Measurements from ENCODE around the gene SLC16A13.
"Not testable (repeated sequence)": the region's sequence is repeated elsewhere in the genome, so short reads cannot be mapped to it uniquely, and the experiment has no call there.

The SLC16A13 gene

DNA sequence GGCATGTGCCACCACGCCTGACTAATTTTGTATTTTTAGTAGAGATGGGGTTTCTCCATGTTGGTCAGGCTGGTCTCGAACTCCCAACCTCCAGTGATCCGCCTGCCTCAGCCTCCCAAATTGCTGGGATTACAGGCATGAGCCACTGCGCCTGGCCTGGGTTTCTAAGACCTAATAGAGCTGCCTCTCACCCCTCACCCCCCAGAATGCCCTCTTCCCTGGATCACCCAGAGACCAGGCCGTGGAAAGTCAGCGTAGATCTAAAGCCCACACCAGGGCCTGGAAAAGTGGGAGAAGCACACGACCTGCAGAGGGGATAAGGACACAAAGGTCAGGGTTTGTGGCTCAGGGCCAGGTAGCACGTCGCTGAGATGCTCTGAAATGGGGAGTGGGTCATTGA lies 14.8 kb downstream of the SLC16A13 start:
- not testable (repeated sequence) for H3K9me3 ChIP-seq (ENCODE audit: control insufficient read depth, insufficient read depth, low read length); H3K9ac ChIP-seq (ENCODE audit: low read depth, low read length); H3K36me3 ChIP-seq (ENCODE audit: insufficient read depth, low read length); H3K4me1 ChIP-seq (ENCODE audit: insufficient read depth, low read length)

DNA sequence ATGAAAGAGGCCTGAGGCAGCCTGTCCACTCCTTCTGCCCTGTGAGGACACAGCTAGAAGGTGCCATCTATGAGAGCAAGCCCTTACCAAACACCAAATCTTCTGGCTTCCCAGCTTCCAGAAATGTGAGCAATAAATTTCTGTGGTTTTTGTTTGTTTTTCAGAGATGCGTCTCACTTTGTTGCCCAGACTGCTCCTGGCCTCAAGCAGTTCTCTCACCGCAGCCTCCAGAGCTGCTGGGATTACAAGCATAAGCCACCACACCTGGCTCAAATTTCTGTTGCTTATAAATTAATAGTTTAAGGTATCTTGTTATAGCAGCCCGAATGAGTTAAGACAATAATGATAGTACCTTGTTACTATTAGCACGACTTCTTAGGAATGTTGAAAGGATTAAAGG lies 20.6 kb downstream of the SLC16A13 start:
- Histone ChIP-seq H3K9ac (ENCODE audit: low read depth, low read length) (no peak overlapping the region), H3K9me3 (ENCODE audit: control insufficient read depth, insufficient read depth, low read length) (no peaks in the 10 kb centered on the region)

DNA sequence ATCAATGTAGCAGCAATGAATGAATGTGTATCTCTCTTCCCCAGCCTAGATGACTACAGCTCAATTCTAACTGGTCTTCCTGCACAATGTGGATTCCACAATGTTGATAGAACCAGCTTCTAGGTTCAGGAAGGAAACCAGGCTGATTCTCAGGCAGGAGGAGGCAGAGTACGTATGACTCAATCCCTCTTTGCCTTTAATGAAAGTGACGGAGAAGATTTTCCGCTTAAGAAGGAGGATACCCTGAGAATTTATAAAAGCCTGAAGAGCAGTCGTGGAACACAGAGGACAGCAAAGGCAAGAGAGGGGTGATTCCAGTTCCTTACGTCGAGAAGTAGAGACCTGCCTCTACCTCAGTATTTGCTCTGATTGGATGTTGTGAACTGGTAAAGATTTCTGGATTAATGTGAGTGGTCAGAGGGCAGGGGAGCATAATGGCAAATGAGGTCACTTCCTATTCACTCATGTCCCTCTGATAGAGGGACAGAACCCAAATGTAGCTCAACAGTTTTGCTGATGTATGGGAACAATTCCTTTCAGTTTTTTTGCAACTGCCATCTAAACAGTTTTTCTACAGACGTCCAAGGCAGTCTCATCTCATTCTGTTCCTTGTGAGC lies 23.1 kb downstream of the SLC16A13 start:
- Histone ChIP-seq H3K9ac (ENCODE audit: low read depth, low read length) (no peak overlapping the region), H3K9me3 (ENCODE audit: control insufficient read depth, insufficient read depth, low read length) (no peaks in the 10 kb centered on the region), H3K4me1 (ENCODE audit: insufficient read depth, low read length) (no peaks in the 10 kb centered on the region), H3K36me3 (ENCODE audit: insufficient read depth, low read length) (no peaks in the 10 kb centered on the region)

More for the DNA sequence above, 20.6 kb downstream of the SLC16A13 start:
- Histone ChIP-seq H3K4me1 (ENCODE audit: insufficient read depth, low read length) (no peaks in the 10 kb centered on the region), H3K36me3 (ENCODE audit: insufficient read depth, low read length) (no peaks in the 10 kb centered on the region)

DNA sequence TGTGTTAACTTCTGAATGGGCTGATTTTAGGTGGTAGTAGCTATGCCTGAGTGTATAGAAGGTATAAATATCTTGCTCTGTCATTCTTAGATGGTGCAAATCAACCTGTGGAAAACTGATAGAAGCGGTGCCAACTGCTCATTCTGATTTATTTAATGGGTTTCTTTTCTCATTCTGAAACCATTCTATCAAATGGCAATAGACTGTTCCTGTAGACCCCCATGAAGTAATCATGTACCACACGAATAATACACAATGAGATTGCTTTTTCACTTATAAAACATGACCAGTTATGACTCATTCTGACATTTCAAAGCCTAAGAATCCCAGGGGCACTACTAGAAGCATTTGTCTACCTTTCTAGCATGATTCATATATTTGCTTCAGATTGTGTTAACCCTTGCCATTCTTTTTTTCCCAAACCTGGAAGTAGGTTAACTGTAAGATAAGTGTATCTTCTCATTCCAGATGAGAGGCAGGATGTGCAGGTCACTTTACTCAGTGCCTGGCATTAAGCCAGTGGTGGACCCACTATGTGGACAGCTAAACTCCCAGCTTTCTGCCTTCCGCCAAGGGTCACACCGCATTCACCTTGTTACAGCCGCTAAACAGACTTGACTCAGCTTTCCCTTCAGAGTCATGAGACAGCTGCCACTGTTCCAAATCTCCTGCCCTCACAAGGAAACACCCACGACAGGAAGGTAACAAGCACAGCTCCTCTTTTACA lies 24.5 kb downstream of the SLC16A13 start:
- Histone ChIP-seq H3K9ac (ENCODE audit: low read depth, low read length) (no peak overlapping the region), H3K4me1 (ENCODE audit: insufficient read depth, low read length) (no peaks in the 10 kb centered on the region), H3K9me3 (ENCODE audit: control insufficient read depth, insufficient read depth, low read length) (no peaks in the 10 kb centered on the region), H3K36me3 (ENCODE audit: insufficient read depth, low read length) (no peaks in the 10 kb centered on the region)

DNA sequence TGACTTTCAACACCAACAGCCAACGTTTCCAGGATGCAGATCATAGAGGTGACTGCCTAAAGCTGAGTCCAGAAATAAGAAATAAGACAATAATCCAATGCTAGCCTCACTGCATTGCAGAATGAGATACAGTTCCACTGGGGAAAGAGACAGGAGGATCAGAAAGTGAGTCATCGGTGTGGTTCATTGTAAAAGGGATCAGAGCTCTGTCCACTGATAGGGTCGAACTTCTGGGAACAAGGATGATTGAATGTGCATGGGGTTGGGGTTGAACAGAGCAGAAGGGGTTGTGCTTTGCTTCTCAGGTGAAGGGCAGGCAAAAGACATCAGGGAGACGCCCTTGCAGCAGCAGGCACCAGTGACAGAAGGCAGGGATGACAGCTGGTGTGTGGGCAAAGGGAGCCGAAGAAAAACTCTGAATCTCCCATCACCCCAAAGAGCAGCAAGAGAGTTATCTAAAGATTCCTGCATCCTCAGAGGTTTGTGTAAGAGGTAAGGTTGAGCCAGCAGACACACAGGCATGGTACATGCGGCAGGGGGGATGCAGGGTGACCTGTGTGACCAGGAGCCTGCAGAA lies 27.8 kb downstream of the SLC16A13 start:
- peaks cover 8% of the 10 kb centered on the region; the same call in 1 of the 2 replicates for H3K9me3 ChIP-seq (ENCODE audit: control insufficient read depth, insufficient read depth, low read length)
- no peak overlapping the region for H3K9ac ChIP-seq (ENCODE audit: low read depth, low read length)
- no peaks in the 10 kb centered on the region for H3K36me3 ChIP-seq (ENCODE audit: insufficient read depth, low read length)
- no peaks in the 10 kb centered on the region for H3K4me1 ChIP-seq (ENCODE audit: insufficient read depth, low read length)

DNA sequence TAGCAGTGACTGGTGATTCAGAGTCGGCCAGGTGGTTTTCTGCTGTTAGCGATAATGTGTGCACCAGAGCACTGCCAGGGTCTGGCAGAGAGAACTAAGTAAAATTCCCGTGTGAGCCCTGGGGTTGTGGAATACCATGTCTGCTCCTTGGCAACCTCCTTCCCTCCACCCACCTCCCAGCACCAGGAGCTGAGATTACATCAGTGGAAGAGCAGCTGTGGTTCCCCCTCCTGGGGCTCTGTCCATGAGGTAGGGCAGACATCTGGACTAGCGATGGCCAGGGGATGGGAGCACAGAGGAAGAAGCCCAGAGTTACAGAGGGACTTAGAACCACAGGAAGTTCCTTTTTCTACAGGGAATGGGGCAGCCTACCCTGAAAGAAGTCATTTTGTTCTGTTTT lies 28.4 kb downstream of the SLC16A13 start:
- Histone ChIP-seq H3K36me3 (ENCODE audit: insufficient read depth, low read length) (no peaks in the 10 kb centered on the region), H3K4me1 (ENCODE audit: insufficient read depth, low read length) (no peaks in the 10 kb centered on the region)

DNA sequence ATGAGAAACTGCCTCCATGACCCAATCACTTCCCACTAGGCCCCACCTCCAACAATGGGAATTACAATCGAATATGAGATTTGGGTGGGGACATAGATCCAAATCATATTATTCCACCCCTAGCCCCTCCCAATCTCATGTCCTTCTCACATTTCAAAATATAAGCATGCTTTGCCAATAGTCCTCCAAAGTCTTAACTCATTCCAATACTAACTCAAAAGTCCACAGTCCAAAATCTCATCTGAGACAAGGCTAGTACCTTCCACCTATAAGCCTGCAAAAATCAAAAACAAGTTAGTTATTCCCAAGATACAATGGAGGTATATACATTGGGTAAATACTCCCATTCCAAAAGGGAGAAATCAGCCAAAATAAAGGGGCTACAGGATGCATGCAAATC lies 31.4 kb downstream of the SLC16A13 start:
- Histone ChIP-seq H3K9ac (ENCODE audit: low read depth, low read length) (no peak overlapping the region), H3K4me1 (ENCODE audit: insufficient read depth, low read length) (no peaks in the 10 kb centered on the region)

More for the DNA sequence above, 28.4 kb downstream of the SLC16A13 start:
- Histone ChIP-seq H3K9me3 (ENCODE audit: control insufficient read depth, insufficient read depth, low read length) (peaks cover 8% of the 10 kb centered on the region; the same call in 1 of the 2 replicates), H3K9ac (ENCODE audit: low read depth, low read length) (no peak overlapping the region)

DNA sequence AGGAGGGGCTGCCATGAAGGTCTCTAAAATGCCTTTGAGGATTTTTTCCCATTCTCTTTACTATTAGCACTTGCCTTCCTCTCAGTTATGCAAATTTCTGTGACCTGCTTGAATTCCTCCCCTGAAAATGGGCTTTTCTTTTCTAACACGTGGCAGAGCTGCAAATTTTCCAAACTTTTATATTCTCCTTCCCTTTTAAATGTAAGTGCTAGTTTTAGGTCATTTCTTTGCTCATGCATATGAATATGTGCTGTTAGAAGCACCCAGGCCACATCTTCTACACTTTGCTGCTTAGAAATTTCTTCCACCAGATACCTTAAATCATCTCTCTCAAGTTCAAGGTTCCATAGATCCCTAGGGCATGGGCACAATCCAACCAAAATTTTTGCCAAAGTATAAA lies 32.5 kb downstream of the SLC16A13 start:
- H3K9me3 ChIP-seq (ENCODE audit: control insufficient read depth, insufficient read depth, low read length), result peaks cover 8% of the 10 kb centered on the region; the same call in 1 of the 2 replicates
- no peak overlapping the region for H3K9ac ChIP-seq (ENCODE audit: low read depth, low read length)
- no peaks in the 10 kb centered on the region for H3K36me3 ChIP-seq (ENCODE audit: insufficient read depth, low read length)
- H3K4me1 ChIP-seq (ENCODE audit: insufficient read depth, low read length), result no peaks in the 10 kb centered on the region

More for the DNA sequence above, 31.4 kb downstream of the SLC16A13 start:
- no peaks in the 10 kb centered on the region for H3K36me3 ChIP-seq (ENCODE audit: insufficient read depth, low read length)
- H3K9me3 ChIP-seq (ENCODE audit: control insufficient read depth, insufficient read depth, low read length), result peaks cover 8% of the 10 kb centered on the region; the same call in 1 of the 2 replicates

DNA sequence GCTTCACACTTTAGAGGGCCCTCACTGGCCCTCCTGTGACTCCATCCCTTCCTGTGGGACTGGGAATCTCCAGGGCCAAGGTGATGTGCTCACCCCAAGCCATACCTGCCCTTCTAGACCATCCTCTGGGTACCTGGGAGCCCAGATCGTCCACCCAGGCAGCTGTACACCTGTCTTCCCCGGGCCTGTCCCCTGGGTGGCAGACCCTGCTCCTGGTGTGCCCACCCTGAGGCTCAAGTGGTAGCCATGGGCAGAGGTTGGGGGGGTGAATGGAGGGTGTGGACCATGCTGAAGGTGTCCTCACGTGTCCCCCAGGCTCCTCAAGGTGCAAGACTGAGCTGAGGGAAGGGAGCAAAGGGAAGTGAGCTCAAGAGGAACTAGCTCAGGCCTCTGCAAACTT lies 34.9 kb downstream of the SLC16A13 start:
- no peak overlapping the region for H3K9ac ChIP-seq (ENCODE audit: low read depth, low read length)

DNA sequence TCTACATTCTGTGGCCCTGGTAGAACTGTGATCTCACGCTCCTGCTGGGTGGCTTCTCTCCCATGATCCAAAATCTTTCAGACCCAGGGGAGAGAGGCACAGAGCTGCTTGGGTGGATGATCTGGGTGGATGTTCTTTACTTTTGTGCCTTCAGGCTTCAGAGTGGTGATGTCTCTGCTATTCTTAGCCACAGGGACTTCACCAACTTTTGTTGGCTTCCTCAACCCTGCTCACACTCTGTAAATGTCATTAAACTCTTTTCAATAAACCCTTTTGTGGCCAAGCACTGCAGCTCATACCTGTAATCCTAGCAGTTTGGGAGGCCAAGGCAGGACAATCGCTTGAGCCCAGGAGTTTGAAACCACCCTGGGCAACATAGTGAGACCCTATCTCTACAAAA lies 36.6 kb downstream of the SLC16A13 start:
- H3K36me3 ChIP-seq (ENCODE audit: insufficient read depth, low read length), result no peaks in the 10 kb centered on the region
- no peaks in the 10 kb centered on the region for H3K4me1 ChIP-seq (ENCODE audit: insufficient read depth, low read length)
- H3K9ac ChIP-seq (ENCODE audit: low read depth, low read length), result no peak overlapping the region
- H3K9me3 ChIP-seq (ENCODE audit: control insufficient read depth, insufficient read depth, low read length), result peaks cover 8% of the 10 kb centered on the region; the same call in 1 of the 2 replicates

More for the DNA sequence above, 34.9 kb downstream of the SLC16A13 start:
- no peaks in the 10 kb centered on the region for H3K36me3 ChIP-seq (ENCODE audit: insufficient read depth, low read length)
- H3K9me3 ChIP-seq (ENCODE audit: control insufficient read depth, insufficient read depth, low read length), result peaks cover 8% of the 10 kb centered on the region; the same call in 1 of the 2 replicates
- H3K4me1 ChIP-seq (ENCODE audit: insufficient read depth, low read length), result no peaks in the 10 kb centered on the region

DNA sequence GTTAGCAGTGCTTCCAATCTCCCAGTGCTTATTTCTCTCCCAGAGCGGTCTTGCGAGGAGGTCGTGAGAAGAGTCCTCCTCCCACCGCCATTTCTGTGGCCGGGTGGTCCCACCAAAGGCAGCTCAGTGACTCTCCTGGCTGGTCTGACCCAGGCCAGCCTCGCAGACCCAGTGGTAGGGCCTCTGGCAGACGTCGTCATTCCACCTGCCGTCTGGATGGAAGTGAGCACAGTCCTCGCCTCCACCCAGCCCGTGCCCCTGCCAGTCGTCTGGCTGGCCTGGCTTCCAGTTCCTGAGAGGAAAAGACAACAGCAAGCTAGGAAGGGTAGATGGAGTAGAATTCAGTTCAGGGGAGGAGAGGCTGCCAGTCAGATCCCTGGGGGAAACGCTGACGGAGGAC lies 39.1 kb downstream of the SLC16A13 start:
- H3K4me1 ChIP-seq (ENCODE audit: insufficient read depth, low read length), result no peaks in the 10 kb centered on the region
- no peaks in the 10 kb centered on the region for H3K36me3 ChIP-seq (ENCODE audit: insufficient read depth, low read length)
- H3K9ac ChIP-seq (ENCODE audit: low read depth, low read length), result no peak overlapping the region
- H3K9me3 ChIP-seq (ENCODE audit: control insufficient read depth, insufficient read depth, low read length), result no peaks in the 10 kb centered on the region

DNA sequence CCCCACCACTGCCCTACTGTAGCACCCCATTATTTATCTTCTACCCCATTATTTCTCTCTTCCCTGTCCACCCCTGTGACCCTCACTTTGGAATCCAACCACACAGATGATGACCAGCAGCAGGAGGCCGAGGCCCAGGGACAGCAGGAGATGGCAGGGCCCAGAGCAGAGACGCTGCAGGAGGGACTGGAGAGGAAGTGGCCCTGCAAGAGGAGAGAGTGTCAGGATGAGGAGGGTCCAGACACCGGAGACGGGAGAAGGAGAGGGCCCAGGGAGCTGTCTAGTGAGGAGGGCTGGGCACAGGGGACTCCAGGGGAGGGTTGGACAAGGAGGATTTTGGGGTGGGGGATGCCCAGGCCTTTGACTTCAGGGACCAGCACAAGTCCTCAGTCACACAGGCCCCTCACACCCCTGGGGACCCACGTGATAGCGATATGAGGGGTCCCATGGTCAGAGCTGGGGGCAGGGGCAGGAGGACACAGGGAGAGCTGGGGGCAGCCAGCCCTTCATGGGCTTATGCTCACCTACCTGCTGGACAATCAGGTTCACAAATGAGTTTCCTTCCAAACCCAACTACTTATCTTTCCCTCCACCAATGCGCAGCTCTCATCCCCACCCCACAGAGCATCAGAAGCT lies 42.2 kb downstream of the SLC16A13 start:
- H3K4me1 ChIP-seq (ENCODE audit: insufficient read depth, low read length), result no peaks in the 10 kb centered on the region
- no peaks in the 10 kb centered on the region for H3K36me3 ChIP-seq (ENCODE audit: insufficient read depth, low read length)

DNA sequence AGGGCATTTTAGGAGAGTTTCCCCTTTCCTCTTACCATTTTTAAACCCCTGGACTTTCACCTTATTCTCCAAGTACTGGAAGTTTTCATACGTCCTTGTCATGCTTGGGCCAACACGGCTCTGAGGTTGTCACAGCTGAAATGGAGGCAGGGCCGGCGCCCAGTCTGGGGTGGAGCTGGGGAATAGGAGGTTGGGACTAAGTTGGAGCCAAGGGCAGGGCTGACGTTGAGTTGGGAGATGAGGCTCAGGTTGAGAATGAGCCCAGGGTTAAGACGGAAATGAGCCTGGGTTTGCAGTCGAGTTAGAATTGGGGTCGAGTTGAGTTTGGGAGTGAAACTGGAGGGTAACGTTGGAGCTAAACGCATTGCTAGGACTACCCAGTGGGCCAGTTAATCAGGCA lies 42.9 kb downstream of the SLC16A13 start:
- H3K9me3 ChIP-seq (ENCODE audit: control insufficient read depth, insufficient read depth, low read length), result no peaks in the 10 kb centered on the region
- H3K36me3 ChIP-seq (ENCODE audit: insufficient read depth, low read length), result no peaks in the 10 kb centered on the region
- no peaks in the 10 kb centered on the region for H3K4me1 ChIP-seq (ENCODE audit: insufficient read depth, low read length)
- no peak overlapping the region for H3K9ac ChIP-seq (ENCODE audit: low read depth, low read length)

More for the DNA sequence above, 42.2 kb downstream of the SLC16A13 start:
- Histone ChIP-seq H3K9ac (ENCODE audit: low read depth, low read length) (no peak overlapping the region), H3K9me3 (ENCODE audit: control insufficient read depth, insufficient read depth, low read length) (no peaks in the 10 kb centered on the region)

DNA sequence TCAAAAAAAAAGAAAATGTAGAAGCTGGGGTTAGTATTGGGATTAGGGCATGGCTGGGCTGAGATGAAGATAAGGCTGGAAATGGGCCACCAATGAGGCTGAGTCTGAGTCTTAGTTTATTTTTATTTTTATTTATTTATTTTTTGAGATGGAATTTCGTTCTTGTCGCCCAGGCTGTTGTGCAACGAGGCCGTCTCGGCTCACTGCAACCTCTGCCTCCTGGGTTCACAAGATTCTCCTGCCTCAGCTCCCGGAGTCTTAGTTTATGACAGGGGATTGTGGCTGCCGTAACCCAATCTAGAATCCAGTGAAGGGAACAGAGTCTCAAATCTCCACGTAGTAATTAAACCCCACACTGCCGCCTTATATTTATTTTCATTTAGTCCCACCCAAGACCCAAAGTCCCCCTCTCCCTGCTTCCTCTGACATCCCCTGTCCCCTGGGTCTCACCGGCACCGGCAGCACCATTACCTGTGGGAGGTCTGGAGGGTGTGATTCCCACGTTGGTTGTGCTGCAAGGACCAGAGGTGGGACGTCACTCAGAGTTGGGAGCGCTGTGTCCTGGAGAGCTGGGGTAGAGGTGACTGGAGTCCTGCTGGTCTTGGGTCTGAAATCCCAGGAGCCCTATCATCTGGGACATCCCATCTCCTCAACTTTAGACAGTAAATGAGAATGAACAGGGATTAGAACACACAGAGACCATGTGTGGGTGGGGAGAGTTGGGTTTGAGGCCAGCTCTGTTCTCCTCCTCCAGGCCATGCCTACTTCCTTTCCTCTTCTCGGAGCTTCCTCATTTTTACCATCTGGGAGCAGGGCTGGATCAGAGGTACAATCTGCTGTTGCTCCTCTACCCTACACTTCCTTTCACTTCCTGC lies 44.0 kb downstream of the SLC16A13 start, which contains the start of gene CLEC10A:
Gene CLEC10A, minus strand, starts transcription at position 671 of the 875 bp plus-strand sequence. CDS start 1,439 bp downstream, outside the sequence.
- Histone ChIP-seq H3K36me3 (ENCODE audit: insufficient read depth, low read length) (no peaks in the 10 kb centered on the region), H3K9ac (ENCODE audit: low read depth, low read length) (no peak within 1 kb of the TSS), H3K9me3 (ENCODE audit: control insufficient read depth, insufficient read depth, low read length) (no peaks in the 10 kb centered on the region), H3K4me1 (ENCODE audit: insufficient read depth, low read length) (no peaks in the 10 kb centered on the region)

Measured in ES-I3 (cell line).